GM21529 (cell line): ENCODE measurements around the gene TLX2.

ENCODE experiments used
- ATAC-seq: cut with Tn5 transposase; IDR thresholded peaks from one replicate; pipeline ENCODE4 v1.9.1; 2021; ENCODE audit not compliant: unreplicated experiment

TLX2 gene

GRCh38 chr2:74496997-74497776 lies 17.1 kb upstream of the TLX2 start:
- ATAC-seq: no peak

- peak; percentile 36 for ATAC-seq
Measured at GRCh38 chr2:74497777-74498499, 16.3 kb upstream of the TLX2 start.

GRCh38 chr2:74498500-74499266 lies 15.6 kb upstream of the TLX2 start:
- ATAC-seq: no peak

DNA sequence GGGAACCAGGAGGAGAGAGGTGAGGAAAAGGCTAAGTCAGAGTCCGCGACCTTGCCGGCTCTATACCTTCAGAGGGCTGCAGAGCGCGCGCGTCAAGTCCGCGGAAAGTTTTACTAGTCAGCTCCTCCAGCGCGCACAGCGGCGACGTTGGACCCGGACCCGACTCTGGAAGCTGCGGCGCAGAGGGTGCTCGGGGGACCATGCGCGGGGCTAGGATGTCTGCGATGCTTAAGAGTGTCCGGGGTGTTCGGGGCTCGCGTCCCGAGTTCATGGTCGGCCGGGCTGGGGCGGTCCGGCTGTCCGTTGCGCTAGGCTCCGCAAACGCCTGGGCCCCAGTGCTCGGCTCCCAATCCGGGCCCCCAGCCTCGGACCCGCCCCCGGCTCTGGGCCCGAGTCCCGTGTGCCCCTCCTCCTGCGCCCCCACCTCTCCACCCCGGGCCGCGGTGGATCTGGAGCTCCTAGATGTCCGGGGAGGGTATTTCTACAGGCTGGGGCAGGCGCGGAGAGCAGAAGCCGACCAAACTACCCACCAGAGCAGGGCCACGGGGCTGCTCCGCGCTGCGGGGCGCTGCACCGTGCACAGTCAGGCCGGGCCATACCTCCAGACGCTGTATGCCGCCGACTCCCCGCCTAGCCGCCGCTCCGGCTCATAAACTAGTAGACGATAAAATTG lies 14.8 kb upstream of the TLX2 start, which contains the start of gene LBX2:
Gene LBX2, minus strand, starts transcription at position 337 of the 673 bp plus-strand sequence. Its CDS starts 66 bp downstream, at position 271.
- no peak for ATAC-seq

DNA sequence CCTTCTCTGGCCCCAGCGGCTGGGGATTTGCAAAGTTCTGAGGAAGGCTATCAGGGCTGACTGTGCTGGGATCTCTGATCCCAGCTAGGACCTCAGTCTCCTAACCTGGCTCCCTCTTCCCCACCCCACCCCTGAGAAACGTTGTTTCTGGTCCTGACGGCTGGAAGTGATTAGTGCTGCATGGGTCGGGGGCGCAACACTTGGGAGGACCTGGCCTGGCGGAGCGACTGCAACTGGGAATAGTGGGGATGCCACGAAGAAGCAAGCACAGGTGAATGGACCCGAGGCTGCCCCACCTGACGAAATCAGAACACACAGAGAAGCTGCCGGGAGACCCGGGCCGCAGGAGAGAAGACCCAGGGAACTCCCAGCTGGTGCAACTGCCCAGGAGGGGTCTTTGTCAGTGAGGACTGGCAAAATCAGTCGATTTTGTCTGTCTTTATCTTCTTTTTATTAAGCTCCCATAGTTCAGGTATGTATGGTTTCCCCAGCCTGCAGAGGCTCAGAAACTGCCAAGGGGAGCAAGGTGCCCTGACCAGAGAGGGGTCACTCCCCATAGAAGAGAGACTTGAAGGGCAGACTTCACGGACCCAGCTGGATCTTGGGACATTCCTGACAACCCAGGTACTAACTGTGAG lies 14.2 kb upstream of the TLX2 start:
- no peak for ATAC-seq

- ATAC-seq: no peak
Measured at GRCh38 chr2:74500578-74500946, 13.7 kb upstream of the TLX2 start.

DNA sequence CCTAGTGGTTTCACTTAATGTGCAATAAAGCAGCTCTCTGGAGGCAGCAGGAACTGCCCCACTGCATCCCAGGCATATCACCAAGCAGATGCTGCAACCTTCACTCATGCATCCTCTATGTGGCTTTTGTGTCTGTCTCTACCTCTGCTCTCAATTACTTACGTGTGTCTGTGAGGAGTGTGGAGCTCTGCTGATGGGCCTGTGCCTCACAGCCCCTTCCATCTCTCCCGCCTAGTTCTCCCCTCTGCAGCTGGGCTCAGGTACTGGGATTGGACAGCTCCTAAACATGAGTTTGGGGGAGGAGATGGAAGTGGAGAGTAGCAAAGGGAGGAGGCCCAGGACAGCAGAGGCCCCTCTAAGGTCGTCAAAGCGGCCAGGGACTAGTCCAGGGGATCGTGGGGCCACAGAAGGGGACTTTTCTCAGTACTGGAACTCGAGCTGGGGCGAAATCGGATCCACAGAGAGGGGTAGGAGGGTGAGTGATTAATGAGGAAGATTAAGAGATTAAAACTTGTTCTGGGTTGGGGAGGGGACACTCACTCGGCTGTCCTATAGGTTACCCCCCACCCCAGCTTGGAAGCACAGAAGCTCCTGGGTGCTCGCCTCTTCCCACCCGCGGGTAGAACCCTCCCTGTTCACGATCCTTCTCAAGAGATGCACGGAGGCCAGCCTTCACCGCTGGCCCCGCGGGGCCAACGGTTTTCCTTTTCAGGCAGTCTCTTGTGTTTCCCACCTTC lies 12.7 kb upstream of the TLX2 start:
- no peak for ATAC-seq

GRCh38 chr2:74502147-74502719 lies 12.0 kb upstream of the TLX2 start:
- no peak for ATAC-seq

DNA sequence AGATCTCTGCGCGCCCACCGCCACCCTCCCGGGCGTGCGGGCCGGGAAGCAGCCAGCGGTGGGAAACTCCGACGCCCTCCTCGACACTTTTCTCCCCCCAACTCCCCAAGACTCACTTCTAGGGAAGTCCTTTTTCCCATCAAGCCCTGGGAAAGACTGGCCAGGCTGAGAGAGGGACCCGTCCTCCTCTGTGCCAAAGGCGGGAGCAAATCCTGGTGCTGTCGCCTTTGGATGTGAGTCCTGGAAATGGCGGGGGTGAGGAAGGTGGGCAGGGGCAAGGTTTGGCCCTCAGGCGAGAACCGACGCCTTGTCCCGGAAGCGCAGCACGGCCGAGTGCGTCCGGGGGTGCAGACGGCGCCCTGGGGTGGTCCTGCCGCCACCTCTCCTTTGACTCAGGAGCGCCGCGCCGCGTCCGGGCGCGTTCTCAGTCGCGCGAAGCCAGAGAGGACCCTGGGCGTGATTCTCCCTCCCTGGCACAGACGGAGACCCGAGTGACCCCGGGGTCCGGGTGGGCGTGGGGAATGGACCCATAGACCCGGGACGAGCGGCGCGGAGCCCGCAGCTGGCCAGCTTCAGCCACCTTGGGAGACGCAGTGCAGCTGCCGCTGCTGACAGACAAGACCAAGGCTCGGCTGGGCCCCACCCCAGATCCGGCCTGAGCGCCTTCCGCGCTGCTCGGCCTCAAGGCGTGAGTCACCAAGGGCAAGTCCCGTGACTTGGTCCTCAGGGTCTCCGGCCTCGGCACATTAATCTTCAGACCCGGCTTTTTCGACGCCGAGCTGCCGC lies 11.3 kb upstream of the TLX2 start:
- peak; percentile 36 for ATAC-seq

GRCh38 chr2:74503506-74504475 lies 10.5 kb upstream of the TLX2 start:
- no peak for ATAC-seq

DNA sequence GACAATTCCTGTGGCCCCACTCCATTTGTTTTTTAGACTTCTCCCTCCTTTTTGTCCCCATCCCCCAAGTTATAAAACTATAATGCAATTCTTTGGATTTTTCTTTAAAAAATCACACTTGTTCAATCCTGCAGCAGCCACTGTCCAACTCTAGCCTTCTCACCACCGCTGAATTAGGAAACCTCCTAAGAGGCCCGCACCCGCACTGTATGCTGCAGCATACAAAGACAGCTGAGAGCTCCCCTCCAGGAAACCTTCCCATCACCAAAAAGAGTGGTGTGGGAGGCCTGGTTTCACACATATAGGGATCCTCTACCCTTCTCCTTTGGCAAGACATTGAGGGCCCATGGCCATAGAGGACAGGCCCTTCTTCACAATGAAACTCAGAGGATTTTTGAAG lies 9.7 kb upstream of the TLX2 start:
- ATAC-seq: no peak

GRCh38 chr2:74505448-74506246 lies 8.6 kb upstream of the TLX2 start:
- ATAC-seq: no peak

- ATAC-seq: peak; percentile 91
Measured at GRCh38 chr2:74507145-74507925, 6.9 kb upstream of the TLX2 start, which contains the start of gene PCGF1. TSS of gene PCGF1 (minus strand) at chr2:74507695. CDS start at chr2:74507668, 27 bp downstream.

- ATAC-seq: peak; percentile 6
Measured at GRCh38 chr2:74507926-74508520, 6.2 kb upstream of the TLX2 start.

DNA sequence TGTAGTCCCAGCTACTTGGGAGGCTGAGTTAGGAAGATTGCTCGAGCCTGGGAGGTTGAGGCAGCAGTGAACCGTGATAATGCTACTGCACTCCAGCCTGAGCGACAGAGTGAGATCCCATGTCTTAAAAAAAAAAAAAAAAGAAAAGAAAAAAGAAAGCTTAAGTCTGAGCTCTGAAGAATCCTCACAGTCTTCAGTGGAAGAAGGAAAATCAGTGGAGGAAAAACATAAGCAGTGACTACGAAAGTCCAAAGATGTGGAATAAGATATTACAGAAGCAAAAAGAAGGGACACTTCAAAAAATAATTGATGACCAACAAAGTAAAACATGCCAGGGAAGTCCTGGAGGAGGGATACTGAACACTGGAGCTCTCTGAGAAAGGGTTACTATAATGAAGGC lies 4.0 kb upstream of the TLX2 start:
- ATAC-seq: no peak
